IPS DF 6.9 (cell line): ENCODE results near the gene SMAD3.

Experiments used
- DNase-seq: peaks from one replicate; pipeline ENCODE4 v3.0.0-alpha.2; 2013; ENCODE audit warnings: low read depth, low spot score
- H3K27ac ChIP-seq: one replicate; pipeline ENCODE4 v1.5.1; 2013; ENCODE audit warnings: low read length, control low read depth
- H3K27me3 ChIP-seq: 2 replicates; pipeline ENCODE4 v1.6.1; 2013; ENCODE audit warnings: mild to moderate bottlenecking, low read length; ENCODE audit not compliant: control insufficient read depth, insufficient read depth
- H3K36me3 ChIP-seq: 2 replicates; pipeline ENCODE4 v1.6.1; 2013; ENCODE audit warnings: low read length; ENCODE audit not compliant: control insufficient read depth, insufficient read depth
- H3K4me1 ChIP-seq: 2 replicates; pipeline ENCODE4 v1.6.1; 2013; ENCODE audit warnings: low read length; ENCODE audit not compliant: control insufficient read depth, insufficient read depth
- H3K4me3 ChIP-seq: 2 replicates; pipeline ENCODE4 v1.5.1; 2013; ENCODE audit warnings: mild to moderate bottlenecking, low read length
- H3K9me3 ChIP-seq: 2 replicates; pipeline ENCODE4 v1.6.1; 2013; ENCODE audit warnings: low read length, inconsistent platforms; ENCODE audit not compliant: control insufficient read depth, insufficient read depth
- WGBS: extraction: QIAGEN DNeasy Blood & Tissue Kit; methylation state at CpG from one replicate; pipeline ENCODE4 v1.1.7; 2013; ENCODE audit warnings: mixed read lengths, missing lambda C conversion rate; ENCODE audit not compliant: insufficient read length, insufficient coverage; 5-methylcytosine and 5-hydroxymethylcytosine counted together

SMAD3 gene

DNA sequence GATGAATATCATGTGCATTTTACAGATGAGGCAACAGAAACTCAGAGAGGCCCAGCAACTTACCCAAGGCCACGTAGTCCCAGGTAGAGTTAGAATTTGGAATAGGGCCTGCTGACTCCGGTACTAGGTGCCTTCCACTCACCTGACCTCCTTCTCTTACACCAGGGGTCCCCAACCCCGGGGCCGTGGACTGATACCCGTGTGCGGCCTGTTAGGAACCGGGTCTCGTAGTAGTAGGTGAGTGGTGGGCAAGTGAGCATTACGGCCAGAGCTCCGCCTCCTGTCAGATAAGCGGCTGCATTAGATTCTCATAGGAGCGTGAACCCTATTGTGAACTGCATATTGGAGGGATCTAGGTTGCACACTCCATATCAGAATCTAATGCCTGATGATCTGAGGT is 64.8 kb downstream of the SMAD3 start:
- H3K4me1 ChIP-seq: peaks cover 11% of the 10 kb centered on the region; the same call in 1 of the 2 replicates
- no CpG with 5 or more reads among the region's 12 CpGs for WGBS
- no peak overlapping the region for H3K27ac ChIP-seq

GRCh38 chr15:67130673-67131601 is 65.5 kb downstream of the SMAD3 start:
- no peak for DNase-seq
- H3K4me3 ChIP-seq: no peak overlapping the region
- WGBS: no CpG with 5 or more reads among the region's 15 CpGs
- H3K9me3 ChIP-seq: no peaks in the 10 kb centered on the region
- no peaks in the 10 kb centered on the region for H3K27me3 ChIP-seq
- H3K4me1 ChIP-seq: peaks cover 8% of the 10 kb centered on the region; the same call in 1 of the 2 replicates
- no peaks in the 10 kb centered on the region for H3K36me3 ChIP-seq
- H3K27ac ChIP-seq: no peak overlapping the region

More for the DNA sequence above, 64.8 kb downstream of the SMAD3 start:
- DNase-seq: no peak
- H3K4me3 ChIP-seq: no peak overlapping the region
- H3K36me3 ChIP-seq: no peaks in the 10 kb centered on the region
- H3K27me3 ChIP-seq: no peaks in the 10 kb centered on the region
- H3K9me3 ChIP-seq: no peaks in the 10 kb centered on the region

GRCh38 chr15:67132276-67132675 is 66.9 kb downstream of the SMAD3 start:
- Histone ChIP-seq H3K4me1 (peaks cover 8% of the 10 kb centered on the region; the same call in 1 of the 2 replicates), H3K27ac (no peak overlapping the region), H3K4me3 (no peak overlapping the region), H3K27me3 (no peaks in the 10 kb centered on the region), H3K36me3 (no peaks in the 10 kb centered on the region), H3K9me3 (no peaks in the 10 kb centered on the region)
- no peak for DNase-seq
- WGBS: no CpG with 5 or more reads among the region's 3 CpGs

GRCh38 chr15:67133026-67133425 is 67.6 kb downstream of the SMAD3 start:
- Histone ChIP-seq H3K36me3 (no peaks in the 10 kb centered on the region), H3K4me1 (peaks cover 8% of the 10 kb centered on the region; the same call in 1 of the 2 replicates), H3K9me3 (no peaks in the 10 kb centered on the region), H3K4me3 (no peak overlapping the region), H3K27ac (no peak overlapping the region), H3K27me3 (no peaks in the 10 kb centered on the region)
- DNase-seq: no peak
- no CpG with 5 or more reads among the region's 4 CpGs for WGBS

GRCh38 chr15:67133738-67134066 is 68.3 kb downstream of the SMAD3 start:
- no peak for DNase-seq
- no peaks in the 10 kb centered on the region for H3K27me3 ChIP-seq
- H3K9me3 ChIP-seq: no peaks in the 10 kb centered on the region
- peaks cover 8% of the 10 kb centered on the region; the same call in 1 of the 2 replicates for H3K4me1 ChIP-seq
- no peak overlapping the region for H3K4me3 ChIP-seq
- no CpG with 5 or more reads among the region's 3 CpGs for WGBS
- H3K36me3 ChIP-seq: no peaks in the 10 kb centered on the region
- no peak overlapping the region for H3K27ac ChIP-seq

GRCh38 chr15:67134067-67134838 is 68.9 kb downstream of the SMAD3 start:
- no peaks in the 10 kb centered on the region for H3K36me3 ChIP-seq
- no peaks in the 10 kb centered on the region for H3K9me3 ChIP-seq
- H3K27me3 ChIP-seq: no peaks in the 10 kb centered on the region
- peaks cover 8% of the 10 kb centered on the region; the same call in 1 of the 2 replicates for H3K4me1 ChIP-seq
- H3K4me3 ChIP-seq: no peak overlapping the region
- WGBS: no CpG with 5 or more reads among the region's 13 CpGs
- no peak for DNase-seq
- H3K27ac ChIP-seq: no peak overlapping the region

DNA sequence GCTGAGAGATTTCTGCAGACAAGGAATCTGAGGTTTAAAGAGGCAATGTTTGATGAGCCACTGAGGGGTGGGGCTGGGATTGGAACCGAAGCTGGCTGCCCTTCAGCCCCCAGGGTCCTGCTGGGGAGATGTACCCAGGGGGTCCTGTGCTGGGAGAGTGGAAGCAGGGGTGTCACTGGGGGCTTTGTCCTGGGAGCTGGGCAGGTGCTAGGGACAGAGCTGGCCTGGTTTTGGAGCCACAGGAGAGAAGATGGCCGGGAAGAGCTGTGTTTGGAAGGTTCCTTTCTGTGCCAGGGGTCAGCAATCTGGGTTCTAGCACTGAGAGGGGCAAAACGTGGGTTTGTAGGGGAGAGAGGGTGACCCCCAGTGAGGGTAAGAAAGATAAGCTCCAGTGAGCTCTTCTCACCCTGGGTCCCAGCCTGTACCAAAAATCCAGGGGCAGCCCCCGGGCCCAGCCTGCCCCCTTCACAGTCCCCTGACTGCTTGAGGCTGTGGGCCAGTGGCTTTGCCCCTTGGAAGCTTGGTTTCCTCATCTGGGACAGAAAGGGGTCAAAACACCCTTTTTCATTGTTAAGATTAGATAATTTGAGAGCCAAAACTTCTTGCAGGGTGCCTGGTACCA is 69.6 kb downstream of the SMAD3 start:
- DNase-seq: no peak
- no CpG with 5 or more reads among the region's 4 CpGs for WGBS
- Histone ChIP-seq H3K4me1 (peaks cover 8% of the 10 kb centered on the region; the same call in 1 of the 2 replicates), H3K27me3 (no peaks in the 10 kb centered on the region), H3K36me3 (no peaks in the 10 kb centered on the region), H3K9me3 (no peaks in the 10 kb centered on the region), H3K27ac (no peak overlapping the region), H3K4me3 (no peak overlapping the region)

DNA sequence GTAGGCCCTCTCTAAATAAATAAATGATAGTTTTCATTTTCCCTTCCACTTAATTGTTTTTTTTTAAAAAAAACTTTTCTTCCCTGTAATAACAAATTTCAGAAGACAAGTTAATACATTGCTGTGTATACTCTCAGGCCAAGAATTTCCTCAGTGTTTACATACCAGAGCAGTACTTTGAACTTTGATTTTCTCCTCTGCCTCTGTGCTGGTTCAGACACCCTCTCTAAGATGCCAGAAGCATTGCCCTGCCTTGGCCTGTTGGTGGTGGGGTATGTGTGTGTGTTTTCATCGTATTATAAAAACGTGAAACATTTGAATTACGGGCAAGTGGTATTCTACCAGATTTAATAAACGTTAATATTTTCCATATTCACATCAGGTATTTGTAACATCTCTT is 70.1 kb downstream of the SMAD3 start:
- 100% methylated on average over 1 of the region's 4 CpGs for WGBS
- Histone ChIP-seq H3K4me1 (peaks cover 8% of the 10 kb centered on the region; the same call in 1 of the 2 replicates), H3K9me3 (no peaks in the 10 kb centered on the region), H3K4me3 (no peak overlapping the region), H3K27ac (no peak overlapping the region), H3K27me3 (no peaks in the 10 kb centered on the region), H3K36me3 (no peaks in the 10 kb centered on the region)
- no peak for DNase-seq

GRCh38 chr15:67136802-67137201 is 71.4 kb downstream of the SMAD3 start:
- H3K27ac ChIP-seq: no peak overlapping the region
- no peak for DNase-seq
- 0 out of 2 replicates have a peak, but pooled peaks cover 5% of the 10 kb centered on the region for H3K4me1 ChIP-seq
- WGBS: no CpG with 5 or more reads among the region's 3 CpGs
- no peaks in the 10 kb centered on the region for H3K27me3 ChIP-seq
- H3K36me3 ChIP-seq: no peaks in the 10 kb centered on the region
- H3K9me3 ChIP-seq: no peaks in the 10 kb centered on the region
- H3K4me3 ChIP-seq: peak overlapping the region; percentile 2; the same call in 1 of the 2 replicates

- Histone ChIP-seq H3K4me3 (no peak overlapping the region), H3K36me3 (no peaks in the 10 kb centered on the region), H3K4me1 (0 out of 2 replicates have a peak, but pooled peaks cover 5% of the 10 kb centered on the region), H3K27ac (no peak overlapping the region), H3K9me3 (no peaks in the 10 kb centered on the region), H3K27me3 (no peaks in the 10 kb centered on the region)
- no CpG with 5 or more reads among the region's 1 CpG for WGBS
- DNase-seq: no peak
These were observed 71.9 kb downstream of the SMAD3 start for GRCh38 chr15:67137319-67137718.
